ENCODE results near the gene PRDM16.

The PRDM16 gene

GRCh38 chr1:3442901-3443300 lies 373.9 kb downstream of the PRDM16 start:
- TF ChIP-seq POLR2A (IDR thresholded peaks at IDR 0.05; ENCODE audit: low read length) (no peak), GATA1 (IDR thresholded peaks at IDR 0.05; ENCODE audit: low read depth, low read length) (no peak)

GRCh38 chr1:3443807-3444206 lies 374.8 kb downstream of the PRDM16 start:
- TF ChIP-seq POLR2A (IDR thresholded peaks at IDR 0.05; ENCODE audit: low read length) (no peak), GATA1 (IDR thresholded peaks at IDR 0.05; ENCODE audit: low read depth, low read length) (no peak)
- no peak for DNase-seq

More at GRCh38 chr1:3442901-3443300, 373.9 kb downstream of the PRDM16 start:
- DNase-seq = no peak

GRCh38 chr1:3444298-3444697 lies 375.3 kb downstream of the PRDM16 start:
- TF ChIP-seq GATA1 (IDR thresholded peaks at IDR 0.05; ENCODE audit: low read depth, low read length) (no peak), POLR2A (IDR thresholded peaks at IDR 0.05; ENCODE audit: low read length) (no peak)
- no peak for DNase-seq

- no peak for DNase-seq
- TF ChIP-seq GATA1 (IDR thresholded peaks at IDR 0.05; ENCODE audit: low read depth, low read length) (no peak), POLR2A (IDR thresholded peaks at IDR 0.05; ENCODE audit: low read length) (no peak)
Observed at GRCh38 chr1:3444736-3445135, 375.7 kb downstream of the PRDM16 start.

GRCh38 chr1:3450202-3450863 lies 381.3 kb downstream of the PRDM16 start:
- no peak for DNase-seq
- TF ChIP-seq GATA1 (IDR thresholded peaks at IDR 0.05; ENCODE audit: low read depth, low read length) (no peak), POLR2A (IDR thresholded peaks at IDR 0.05; ENCODE audit: low read length) (no peak)

- TF ChIP-seq GATA1 (IDR thresholded peaks at IDR 0.05; ENCODE audit: low read depth, low read length) (no peak), POLR2A (IDR thresholded peaks at IDR 0.05; ENCODE audit: low read length) (no peak)
- DNase-seq = no peak
Observed at GRCh38 chr1:3450983-3451382, 382.0 kb downstream of the PRDM16 start.

- no peak for DNase-seq
- TF ChIP-seq POLR2A (IDR thresholded peaks at IDR 0.05; ENCODE audit: low read length) = no peak
- no peak for TF ChIP-seq GATA1 (IDR thresholded peaks at IDR 0.05; ENCODE audit: low read depth, low read length)
Observed at GRCh38 chr1:3451994-3452865, 383.2 kb downstream of the PRDM16 start.

- TF ChIP-seq GATA1 (IDR thresholded peaks at IDR 0.05; ENCODE audit: low read depth, low read length) = no peak
- TF ChIP-seq POLR2A (IDR thresholded peaks at IDR 0.05; ENCODE audit: low read length) = no peak
- DNase-seq = no peak
Observed at GRCh38 chr1:3452866-3453175, 383.8 kb downstream of the PRDM16 start.

GRCh38 chr1:3453203-3453761 lies 384.3 kb downstream of the PRDM16 start:
- TF ChIP-seq GATA1 (IDR thresholded peaks at IDR 0.05; ENCODE audit: low read depth, low read length) = no peak
- TF ChIP-seq POLR2A (IDR thresholded peaks at IDR 0.05; ENCODE audit: low read length) = no peak
- DNase-seq = peak; percentile 50 to 72

- peak; percentile 28 to 29 for DNase-seq
- TF ChIP-seq POLR2A (IDR thresholded peaks at IDR 0.05; ENCODE audit: low read length) (no peak), GATA1 (IDR thresholded peaks at IDR 0.05; ENCODE audit: low read depth, low read length) (no peak)
Observed at GRCh38 chr1:3453891-3454810, 385.1 kb downstream of the PRDM16 start, which contains the start of gene ARHGEF16. Gene ARHGEF16 (plus strand): TSS chr1:3454665. CDS start chr1:3463085, 8,420 bp downstream.

GRCh38 chr1:3454811-3455618 lies 386.0 kb downstream of the PRDM16 start:
- no peak for DNase-seq
- TF ChIP-seq GATA1 (IDR thresholded peaks at IDR 0.05; ENCODE audit: low read depth, low read length) (no peak), POLR2A (IDR thresholded peaks at IDR 0.05; ENCODE audit: low read length) (no peak)

- TF ChIP-seq GATA1 (IDR thresholded peaks at IDR 0.05; ENCODE audit: low read depth, low read length) = no peak
- TF ChIP-seq POLR2A (IDR thresholded peaks at IDR 0.05; ENCODE audit: low read length) = no peak
- no peak for DNase-seq
Observed at GRCh38 chr1:3455670-3456448, 386.9 kb downstream of the PRDM16 start.

All from erythroblast (primary cell).